Measurements from ENCODE around the gene CMC2. TPM values are rescaled to one million over a fixed set of nuclear protein-coding genes. Genes with fewer than 3 reads are reported as not detected.

Gene CMC2
- total RNA-seq, 1 donor: 30.7 TPM

- no peak for DNase-seq (ENCODE audit: low read depth)
- no peak overlapping the region for H3K4me3 ChIP-seq (ENCODE audit: low read depth, low read length)
- no peak for TF ChIP-seq CTCF (IDR thresholded peaks at IDR 0.05; ENCODE audit: insufficient read depth, low read depth, low read length)
These were observed 83.3 kb downstream of the CMC2 start for GRCh38 chr16:80923356-80923755.

Other genes with a start within 250 kb of the CMC2 start
- gene CDYL2, start 202.3 kb downstream of the CMC2 start, total RNA-seq: 9.3 and 14.2 TPM in 2 replicates
- 44.5 and 64.8 TPM in 2 replicates for gene CENPN, start 329 bp upstream of the CMC2 start, total RNA-seq
- 36.4 and 54.0 TPM in 2 replicates for gene ATMIN, start 29.0 kb upstream of the CMC2 start, total RNA-seq
- gene C16orf46, start 70.4 kb upstream of the CMC2 start, total RNA-seq: 0.86 and 0.97 TPM in 2 replicates
- gene GCSH, start 89.5 kb upstream of the CMC2 start, total RNA-seq: 14.5 and 21.2 TPM in 2 replicates
- not detected in 2 replicates for gene BCO1, start 231.8 kb upstream of the CMC2 start, total RNA-seq